Liver (tissue), 9 donors: Measurements from ENCODE around the gene STOML1. TPM values are rescaled to one million over a fixed set of nuclear protein-coding genes. Genes with fewer than 3 reads are reported as not detected.
A peak's percentile ranks its signal among the peaks of the same experiment; 100 is the strongest.

Source experiments
- DNase-seq: peaks from one replicate; pipeline ENCODE4 v3.0.0-alpha.2; 2017; ENCODE audit warnings: low spot score
- H3K27ac ChIP-seq, 2 donors: one replicate each; pipeline ENCODE4 v1.7.0; 2013; ENCODE audit warnings: inconsistent platforms in 2 of 2, low read length in 2 of 2, control low read depth in 1 of 2, low read depth in 1 of 2, mild to moderate bottlenecking in 1 of 2
- H3K27me3 ChIP-seq, 4 donors: one replicate each; pipeline versions ENCODE4 v1.6.1 to v1.7.0; 2013; ENCODE audit warnings: low read length in 3 of 4, inconsistent platforms in 1 of 4, mild to moderate bottlenecking in 1 of 4, moderate library complexity in 1 of 4; ENCODE audit not compliant: control insufficient read depth in 4 of 4, insufficient read depth in 4 of 4
- H3K36me3 ChIP-seq, 4 donors: one replicate each; pipeline versions ENCODE4 v1.6.1 to v1.7.0; 2013; ENCODE audit warnings: low read length in 3 of 4, mild to moderate bottlenecking in 3 of 4, low read depth in 1 of 4, moderate library complexity in 1 of 4; ENCODE audit not compliant: control insufficient read depth in 4 of 4, insufficient read depth in 3 of 4
- H3K4me1 ChIP-seq, 4 donors: one replicate each; pipeline versions ENCODE4 v1.6.1 to v1.7.0; 2013; ENCODE audit warnings: low read length in 3 of 4, mild to moderate bottlenecking in 3 of 4, moderate library complexity in 1 of 4; ENCODE audit not compliant: control insufficient read depth in 4 of 4, insufficient read depth in 4 of 4
- H3K4me3 ChIP-seq, 3 donors: one replicate each; pipeline versions ENCODE4 v1.6.1 to v1.7.0; 2013; ENCODE audit warnings: low read length in 3 of 3, control low read depth in 1 of 3, low read depth in 1 of 3, mild to moderate bottlenecking in 1 of 3
- H3K9ac ChIP-seq, 2 donors: one replicate each; pipeline ENCODE4 v1.7.0; 2013; ENCODE audit warnings: low read length in 2 of 2, mild to moderate bottlenecking in 2 of 2, moderate library complexity in 2 of 2, control low read depth in 1 of 2, low read depth in 1 of 2
- H3K9me3 ChIP-seq, 4 donors: one replicate each; pipeline versions ENCODE4 v1.6.1 to v1.7.0; 2013; ENCODE audit warnings: low read length in 3 of 4; ENCODE audit not compliant: control insufficient read depth in 4 of 4
- ATF3 ChIP-seq: IDR thresholded peaks from 2 replicates; pipeline ENCODE4 v1.6.1; 2016; ENCODE audit warnings: antibody characterized with exemption
- EGR1 ChIP-seq, 2 donors: IDR thresholded peaks; 2 replicates each; pipeline ENCODE4 v1.6.1; 2016 to 2018; ENCODE audit warnings: antibody characterized with exemption in 2 of 2, low read depth in 2 of 2
- FOXA1 ChIP-seq: IDR thresholded peaks from 2 replicates; pipeline ENCODE4 v1.6.1; 2016; ENCODE audit warnings: antibody characterized with exemption
- FOXA2 ChIP-seq: IDR thresholded peaks from 2 replicates; pipeline ENCODE4 v1.6.1; 2016; ENCODE audit warnings: antibody characterized with exemption
- GABPA ChIP-seq, 2 donors: IDR thresholded peaks in 1 of 2; conservative IDR thresholded peaks in 1 of 2; 2 replicates each; pipeline ENCODE4 v1.6.1; 2016; ENCODE audit warnings: antibody characterized with exemption in 2 of 2, mild to moderate bottlenecking in 1 of 2, moderate library complexity in 1 of 2
- HNF4G ChIP-seq: IDR thresholded peaks from 2 replicates; pipeline ENCODE4 v1.6.1; 2016; ENCODE audit warnings: antibody characterized with exemption
- JUND ChIP-seq, 2 donors: IDR thresholded peaks; 2 replicates each; pipeline ENCODE4 v1.6.1; 2016; ENCODE audit warnings: antibody characterized with exemption in 2 of 2
- NR2F2 ChIP-seq: IDR thresholded peaks from 2 replicates; pipeline ENCODE4 v1.6.1; 2016; ENCODE audit warnings: antibody characterized with exemption
- REST ChIP-seq: IDR thresholded peaks from 2 replicates; pipeline ENCODE4 v1.6.1; 2016; ENCODE audit warnings: antibody characterized with exemption, mild to moderate bottlenecking
- SP1 ChIP-seq: IDR thresholded peaks from 2 replicates; pipeline ENCODE4 v1.6.1; 2018; ENCODE audit warnings: antibody characterized with exemption, mild to moderate bottlenecking
- TAF1 ChIP-seq: conservative IDR thresholded peaks from 2 replicates; pipeline ENCODE4 v1.6.1; 2016; ENCODE audit warnings: antibody characterized with exemption, mild to moderate bottlenecking
- ZBTB33 ChIP-seq: IDR thresholded peaks from 2 replicates; pipeline ENCODE4 v1.6.1; 2016; ENCODE audit warnings: antibody characterized with exemption
- WGBS: extraction: QIAGEN DNeasy Blood & Tissue Kit; methylation state at CpG from one replicate; pipeline ENCODE4 v1.1.7; 2013; 5-methylcytosine and 5-hydroxymethylcytosine counted together
- polyA plus RNA-seq, 2 donors: library from polyadenylated mRNA; stranded (reverse) in 1 of 2; unstranded in 1 of 2; fragments of 200-250 nt in 1 of 2; fragments of >200 nt in 1 of 2; fragmentation: Nextera tagmentation in 1 of 2; extraction: Ambion mirVana in 1 of 2; gene quantifications; one replicate each; pipeline versions ENCODE4 v1.2.1 to v1.2.3, GENCODE V29; 2013 to 2015
- total RNA-seq, 2 donors: library from RNA; depleted of rRNA; stranded (reverse); fragments of >200 nt; gene quantifications; one replicate each; pipeline ENCODE4 v1.2.3, GENCODE V29; 2014
- TF ChIP-seq, protein P1 (sequence below): fragments of 150-350 bp; IDR thresholded peaks from 2 replicates; pipeline ENCODE4 v1.5.1; 2017; ENCODE audit warnings: improper control_type of control experiment, low read depth, low read length; ENCODE audit not compliant: missing input control
- donor health status: healthy.
- donor health status: healthy.
- donor health status: healthy.
- donor health status: healthy.
- donor health status: healthy.

STOML1 gene, protein sequence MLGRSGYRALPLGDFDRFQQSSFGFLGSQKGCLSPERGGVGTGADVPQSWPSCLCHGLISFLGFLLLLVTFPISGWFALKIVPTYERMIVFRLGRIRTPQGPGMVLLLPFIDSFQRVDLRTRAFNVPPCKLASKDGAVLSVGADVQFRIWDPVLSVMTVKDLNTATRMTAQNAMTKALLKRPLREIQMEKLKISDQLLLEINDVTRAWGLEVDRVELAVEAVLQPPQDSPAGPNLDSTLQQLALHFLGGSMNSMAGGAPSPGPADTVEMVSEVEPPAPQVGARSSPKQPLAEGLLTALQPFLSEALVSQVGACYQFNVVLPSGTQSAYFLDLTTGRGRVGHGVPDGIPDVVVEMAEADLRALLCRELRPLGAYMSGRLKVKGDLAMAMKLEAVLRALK
- total RNA-seq (1 to 10 TPM; 5.6 to 7.1 TPM), polyA plus RNA-seq (1 to 10 TPM; 5.4 to 9.4 TPM)

DNA sequence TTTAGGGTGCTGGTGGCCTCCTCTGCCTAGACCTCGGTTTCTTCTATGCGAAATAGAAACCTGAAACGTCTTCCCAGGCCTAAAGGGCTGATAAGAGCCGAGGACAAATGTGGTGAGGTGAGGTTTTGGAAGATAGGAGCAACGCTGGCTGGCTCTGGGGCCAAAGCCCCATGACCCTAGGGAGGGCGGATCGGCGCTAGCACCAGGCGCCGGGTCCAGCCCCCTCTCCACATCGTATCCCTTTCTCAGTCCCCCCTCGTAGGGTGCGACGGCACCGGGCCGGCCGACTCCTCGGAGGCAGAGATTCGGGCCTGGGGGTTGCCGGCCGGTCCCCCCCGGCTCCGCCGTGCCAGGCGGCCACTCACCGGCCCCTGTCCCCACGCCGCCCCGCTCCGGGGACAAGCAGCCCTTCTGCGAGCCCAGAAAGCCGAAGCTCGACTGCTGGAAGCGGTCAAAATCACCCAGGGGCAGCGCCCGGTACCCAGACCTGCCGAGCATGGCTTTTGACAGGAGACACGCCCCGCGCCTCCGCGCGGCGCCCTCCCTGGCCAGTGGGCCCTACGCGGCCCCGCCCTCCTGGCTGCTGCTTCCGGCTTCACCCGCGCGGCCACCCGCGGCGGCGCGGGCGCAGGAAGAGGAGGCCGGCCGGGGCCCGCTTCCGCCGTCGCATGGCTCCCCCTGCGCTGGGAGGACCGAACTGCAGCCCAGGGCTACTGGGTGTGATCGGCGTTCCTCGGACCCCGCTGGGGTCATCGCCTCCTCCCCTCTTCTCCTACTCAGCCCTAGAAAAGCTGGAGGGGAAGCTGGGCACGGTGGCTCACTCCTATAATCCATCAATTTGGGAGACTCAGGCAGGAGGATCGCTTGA, at the start of gene STOML1:
Gene STOML1 (minus strand): TSS at position 570 of the 868 bp plus-strand sequence. CDS start 72 bp downstream, at position 498.
- WGBS, result under 1% methylated on average over 72 of the region's 72 CpGs

DNA sequence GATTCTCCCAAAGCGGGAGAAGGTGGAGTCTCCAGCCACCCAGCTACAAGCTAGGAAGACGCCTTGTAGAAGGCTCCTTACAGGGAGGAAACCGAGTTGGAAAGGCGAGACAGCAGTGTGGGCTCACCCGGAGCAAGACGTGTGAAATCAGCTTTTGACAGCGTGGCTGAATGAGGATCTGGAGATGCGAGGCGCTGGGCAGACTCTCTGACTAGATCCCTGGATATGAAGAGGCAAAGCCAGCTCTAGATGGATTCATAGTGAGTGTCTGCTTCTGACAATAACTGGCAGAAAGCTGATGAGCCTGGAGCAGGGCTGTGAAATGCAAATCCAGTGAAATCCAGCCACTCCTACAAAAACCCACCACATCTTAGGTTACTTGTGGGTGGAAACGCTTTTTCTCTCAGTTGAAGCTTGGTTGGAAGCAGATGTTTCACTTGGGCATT, 49.2 kb upstream of the STOML1 start:
- H3K4me1 ChIP-seq, result no peaks in the 10 kb centered on the region
- 96% methylated on average over 10 of the region's 10 CpGs for WGBS
- no peak overlapping the region for H3K4me3 ChIP-seq
- H3K27me3 ChIP-seq, result no peaks in the 10 kb centered on the region
- peaks cover 0 to 3% (median 0%) of the 10 kb centered on the region in 4 donors for H3K36me3 ChIP-seq
- no peaks in the 10 kb centered on the region for H3K9me3 ChIP-seq
- H3K27ac ChIP-seq, result no peak overlapping the region
- no peak overlapping the region for H3K9ac ChIP-seq
- DNase-seq, result no peak
- TF ChIP-seq SP1 (no peak), REST (no peak), FOXA1 (no peak), JUND (IDR thresholded peaks at IDR 0.05) (no peak), HNF4G (no peak), ATF3 (no peak), NR2F2 (no peak), ZBTB33 (no peak), GABPA (IDR thresholded peaks at IDR 0.05 in 1 of 2, conservative IDR thresholded peaks at IDR 0.05 in 1 of 2) (no peak), TAF1 (no peak), FOXA2 (no peak)
- TF ChIP-seq, protein P1, sequence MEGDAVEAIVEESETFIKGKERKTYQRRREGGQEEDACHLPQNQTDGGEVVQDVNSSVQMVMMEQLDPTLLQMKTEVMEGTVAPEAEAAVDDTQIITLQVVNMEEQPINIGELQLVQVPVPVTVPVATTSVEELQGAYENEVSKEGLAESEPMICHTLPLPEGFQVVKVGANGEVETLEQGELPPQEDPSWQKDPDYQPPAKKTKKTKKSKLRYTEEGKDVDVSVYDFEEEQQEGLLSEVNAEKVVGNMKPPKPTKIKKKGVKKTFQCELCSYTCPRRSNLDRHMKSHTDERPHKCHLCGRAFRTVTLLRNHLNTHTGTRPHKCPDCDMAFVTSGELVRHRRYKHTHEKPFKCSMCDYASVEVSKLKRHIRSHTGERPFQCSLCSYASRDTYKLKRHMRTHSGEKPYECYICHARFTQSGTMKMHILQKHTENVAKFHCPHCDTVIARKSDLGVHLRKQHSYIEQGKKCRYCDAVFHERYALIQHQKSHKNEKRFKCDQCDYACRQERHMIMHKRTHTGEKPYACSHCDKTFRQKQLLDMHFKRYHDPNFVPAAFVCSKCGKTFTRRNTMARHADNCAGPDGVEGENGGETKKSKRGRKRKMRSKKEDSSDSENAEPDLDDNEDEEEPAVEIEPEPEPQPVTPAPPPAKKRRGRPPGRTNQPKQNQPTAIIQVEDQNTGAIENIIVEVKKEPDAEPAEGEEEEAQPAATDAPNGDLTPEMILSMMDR, result no peak

More for the DNA sequence above, at the start of gene STOML1:
- peak; percentile 98 for DNase-seq
- Histone ChIP-seq H3K36me3 (peaks cover 0 to 4% (median 0%) of the 10 kb centered on the region in 4 donors), H3K27me3 (no peaks in the 10 kb centered on the region), H3K4me1 (peaks cover 9 to 43% (median 32%) of the 10 kb centered on the region in 4 donors), H3K9me3 (no peaks in the 10 kb centered on the region), H3K27ac (peak within 1 kb of the TSS; percentile 28 to 72), H3K4me3 (peak within 1 kb of the TSS; percentile 77 to 86 (median 79)), H3K9ac (peak within 1 kb of the TSS; percentile 16 to 48)
- TF ChIP-seq GABPA (IDR thresholded peaks at IDR 0.05 in 1 of 2, conservative IDR thresholded peaks at IDR 0.05 in 1 of 2) (peak; percentile 27 to 86), EGR1 (IDR thresholded peaks at IDR 0.05; ENCODE audit: low read depth in 2 of 2) (peak in 1 of 2 donors; percentile 13), SP1 (no peak)
- TF ChIP-seq, protein P1, result peak; percentile 96
